SU-DHL-6 (cell line): ENCODE measurements around the gene MAP6D1.

Experiments used
- EZH2phosphoT487 ChIP-seq: fragments of 200-600 bp; sonication (generic), shearing (Covaris generic); conservative IDR thresholded peaks from 2 replicates; pipeline ENCODE4 v1.6.1; 2018; ENCODE audit warnings: mild to moderate bottlenecking, antibody characterized with exemption, low read length, moderate library complexity, mixed read lengths
- TF ChIP-seq, protein P1 (sequence below): fragments of 200-600 bp; sonication (generic); IDR thresholded peaks from one replicate; pipeline ENCODE4 v1.5.1; 2017; ENCODE audit warnings: antibody characterized with exemption, mild to moderate bottlenecking, low read length, moderate library complexity; ENCODE audit not compliant: insufficient read depth, poor library complexity, severe bottlenecking

- TF ChIP-seq, protein P1, sequence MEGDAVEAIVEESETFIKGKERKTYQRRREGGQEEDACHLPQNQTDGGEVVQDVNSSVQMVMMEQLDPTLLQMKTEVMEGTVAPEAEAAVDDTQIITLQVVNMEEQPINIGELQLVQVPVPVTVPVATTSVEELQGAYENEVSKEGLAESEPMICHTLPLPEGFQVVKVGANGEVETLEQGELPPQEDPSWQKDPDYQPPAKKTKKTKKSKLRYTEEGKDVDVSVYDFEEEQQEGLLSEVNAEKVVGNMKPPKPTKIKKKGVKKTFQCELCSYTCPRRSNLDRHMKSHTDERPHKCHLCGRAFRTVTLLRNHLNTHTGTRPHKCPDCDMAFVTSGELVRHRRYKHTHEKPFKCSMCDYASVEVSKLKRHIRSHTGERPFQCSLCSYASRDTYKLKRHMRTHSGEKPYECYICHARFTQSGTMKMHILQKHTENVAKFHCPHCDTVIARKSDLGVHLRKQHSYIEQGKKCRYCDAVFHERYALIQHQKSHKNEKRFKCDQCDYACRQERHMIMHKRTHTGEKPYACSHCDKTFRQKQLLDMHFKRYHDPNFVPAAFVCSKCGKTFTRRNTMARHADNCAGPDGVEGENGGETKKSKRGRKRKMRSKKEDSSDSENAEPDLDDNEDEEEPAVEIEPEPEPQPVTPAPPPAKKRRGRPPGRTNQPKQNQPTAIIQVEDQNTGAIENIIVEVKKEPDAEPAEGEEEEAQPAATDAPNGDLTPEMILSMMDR, result no peak
- no peak for TF ChIP-seq EZH2phosphoT487
Measured at GRCh38 chr3:183810643-183811594, 14.5 kb downstream of the MAP6D1 start.
